ENCODE data around the gene GPBP1.

GRCh38 chr5:57207681-57208080, 33.8 kb downstream of the GPBP1 start:
- TF ChIP-seq C11orf30 (IDR thresholded peaks at IDR 0.05; ENCODE audit: low read depth) = no peak
- TF ChIP-seq REST (IDR thresholded peaks at IDR 0.05; ENCODE audit: borderline replicate concordance) = no peak
- TF ChIP-seq REST (CRISPR knock-in tag; IDR thresholded peaks at IDR 0.05; ENCODE audit: low read depth) = no peak
- TF ChIP-seq ZNF263 (CRISPR knock-in tag; IDR thresholded peaks at IDR 0.05; ENCODE audit: borderline replicate concordance) = no peak
- no peak for TF ChIP-seq SRSF1 (IDR thresholded peaks at IDR 0.05; ENCODE audit: low read depth, low read length)
- TF ChIP-seq MAZ (CRISPR knock-in tag; conservative IDR thresholded peaks at IDR 0.05 in 1 of 2, IDR thresholded peaks at IDR 0.05 in 1 of 2) = no peak
- TF ChIP-seq HMGXB4 (CRISPR knock-in tag; IDR thresholded peaks at IDR 0.05) = no peak
- no peak for TF ChIP-seq ZBTB17 (CRISPR knock-in tag; IDR thresholded peaks at IDR 0.05)
- TF ChIP-seq EP300 (IDR thresholded peaks at IDR 0.05; ENCODE audit: low read length) = no peak
- no peak for TF ChIP-seq HIVEP1 (CRISPR knock-in tag; IDR thresholded peaks at IDR 0.05)
- TF ChIP-seq HEY1 (CRISPR knock-in tag; IDR thresholded peaks at IDR 0.05; ENCODE audit: borderline replicate concordance) = no peak
- TF ChIP-seq ZNF695 (CRISPR knock-in tag; IDR thresholded peaks at IDR 0.05) = no peak
- TF ChIP-seq IRF2 (CRISPR knock-in tag; IDR thresholded peaks at IDR 0.05) = no peak
- no peak for TF ChIP-seq L3MBTL2 (IDR thresholded peaks at IDR 0.05)
- no peak for TF ChIP-seq HNRNPK (IDR thresholded peaks at IDR 0.05; ENCODE audit: low read depth, low read length, poor library complexity, severe bottlenecking)
